IMR-90 (cell line): Measurements from ENCODE around the gene TNNI2. TPM values are rescaled to one million over a fixed set of nuclear protein-coding genes. Genes with fewer than 3 reads are reported as not detected.

Source experiments
- ATAC-seq: fragments of 200-7000 bp; cut with Tn5 transposase; 2 replicates; pipeline ENCODE4 v1.9.1; 2020; ENCODE audit warnings: low read depth, mild to moderate bottlenecking, moderate library complexity
- BruUV-seq: library from RNA; stranded (reverse); fragments of 400-500 nt; replicated peaks from 2 replicates; lab custom pipeline; 2021; lab: Mats Ljungman, UMichigan
- CTCF ChIA-PET: fragments of 300-600 bp; formaldehyde crosslinking; extraction: SDS; loops from one replicate; lab custom pipeline; 2021; ENCODE audit warnings: antibody characterized with exemption; lab: Yijun Ruan, JAX
- POLR2A ChIA-PET: fragments of 300-600 bp; sonication (Branson Sonifier 250); formaldehyde crosslinking; loops from one replicate; lab custom pipeline; 2022; ENCODE audit warnings: antibody characterized with exemption; ENCODE audit not compliant: unreplicated experiment; lab: Charles Lee
- DNase-seq: peaks from one replicate; pipeline ENCODE4 v3.0.0; 2013
- H2AFZ ChIP-seq: replicated peaks from 2 replicates; pipeline ENCODE3; 2013; ENCODE audit warnings: low read length, mild to moderate bottlenecking; ENCODE audit not compliant: poor library complexity
- H2AK5ac ChIP-seq: 2 replicates; pipeline ENCODE4 v1.6.1; 2013; ENCODE audit warnings: low read depth, low read length, inconsistent platforms
- H2AK9ac ChIP-seq: replicated peaks from 2 replicates; pipeline ENCODE3; 2013; ENCODE audit warnings: mild to moderate bottlenecking, low read depth, low read length, moderate library complexity; ENCODE audit not compliant: poor library complexity
- H2BK120ac ChIP-seq: 2 replicates; pipeline ENCODE4 v1.6.1; 2013; ENCODE audit warnings: low read depth, low read length, inconsistent platforms
- H2BK15ac ChIP-seq: 3 replicates; pipeline ENCODE4 v1.6.1; 2013; ENCODE audit warnings: low read depth, low read length, inconsistent platforms
- H2BK20ac ChIP-seq: 2 replicates; pipeline ENCODE4 v1.6.1; 2013; ENCODE audit warnings: low read depth, mild to moderate bottlenecking, inconsistent platforms, low read length, moderate library complexity
- H2BK5ac ChIP-seq: 2 replicates; pipeline ENCODE4 v1.6.1; 2013; ENCODE audit warnings: mild to moderate bottlenecking, low read depth, low read length, inconsistent platforms; ENCODE audit not compliant: poor library complexity, severe bottlenecking
- H3K14ac ChIP-seq: replicated peaks from 2 replicates; pipeline ENCODE4 v1.6.1; 2013; ENCODE audit warnings: low read depth, low read length, inconsistent platforms
- H3K18ac ChIP-seq: 2 replicates; pipeline ENCODE4 v1.6.1; 2013; ENCODE audit warnings: low read depth, low read length, control low read depth
- H3K23ac ChIP-seq: 2 replicates; pipeline ENCODE4 v1.6.1; 2013; ENCODE audit warnings: low read depth, low read length, inconsistent platforms
- H3K27ac ChIP-seq: 2 replicates; pipeline ENCODE4 v1.5.1; 2013; ENCODE audit warnings: mild to moderate bottlenecking, control low read depth, low read length; ENCODE audit not compliant: insufficient read depth
- H3K27me3 ChIP-seq: 2 replicates; pipeline ENCODE4 v1.6.1; 2013; ENCODE audit warnings: low read length; ENCODE audit not compliant: control insufficient read depth, insufficient read depth
- H3K36me3 ChIP-seq: 2 replicates; pipeline ENCODE4 v1.6.1; 2013; ENCODE audit warnings: low read length, mixed read lengths; ENCODE audit not compliant: control insufficient read depth, insufficient read depth
- H3K4ac ChIP-seq: 2 replicates; pipeline ENCODE4 v1.6.1; 2013; ENCODE audit warnings: low read depth, low read length, inconsistent platforms
- H3K4me1 ChIP-seq: 2 replicates; pipeline ENCODE4 v1.6.1; 2013; ENCODE audit warnings: low read length, mixed read lengths; ENCODE audit not compliant: control insufficient read depth, insufficient read depth
- H3K4me2 ChIP-seq: 2 replicates; pipeline ENCODE4 v1.6.1; 2013; ENCODE audit warnings: low read depth, mild to moderate bottlenecking, control low read depth, low read length, moderate library complexity
- H3K4me3 ChIP-seq: 2 replicates; pipeline ENCODE4 v1.5.1; 2013; ENCODE audit warnings: low read depth, mild to moderate bottlenecking, control low read depth, low read length, moderate library complexity; ENCODE audit not compliant: insufficient read depth
- H3K56ac ChIP-seq: 2 replicates; pipeline ENCODE4 v1.6.1; 2013; ENCODE audit warnings: low read length, inconsistent platforms; ENCODE audit not compliant: insufficient read depth; ENCODE audit errors: extremely low read depth
- H3K79me1 ChIP-seq, 2 experiments: 2 replicates each; pipeline ENCODE4 v1.6.1; 2013; ENCODE audit warnings: low read length in 2 of 2, inconsistent platforms in 1 of 2, low read depth in 1 of 2
- H3K9ac ChIP-seq: 2 replicates; pipeline ENCODE4 v1.6.1; 2013; ENCODE audit warnings: low read depth, low read length, control low read depth
- H3K9me1 ChIP-seq: 2 replicates; pipeline ENCODE4 v1.6.1; 2013; ENCODE audit warnings: low read length, inconsistent platforms; ENCODE audit not compliant: insufficient read depth
- H3K9me3 ChIP-seq: 2 replicates; pipeline ENCODE4 v1.6.1; 2013; ENCODE audit warnings: low read length; ENCODE audit not compliant: control insufficient read depth, insufficient read depth
- H4K20me1 ChIP-seq: 2 replicates; pipeline ENCODE4 v1.6.1; 2013; ENCODE audit warnings: low read length, inconsistent platforms; ENCODE audit not compliant: insufficient read depth
- H4K5ac ChIP-seq: 2 replicates; pipeline ENCODE4 v1.6.1; 2013; ENCODE audit warnings: mild to moderate bottlenecking, low read depth, low read length, control low read depth
- H4K8ac ChIP-seq, 2 experiments: 2 replicates each; pipeline ENCODE4 v1.6.1; 2013; ENCODE audit warnings: low read depth in 2 of 2, low read length in 2 of 2, control low read depth in 1 of 2, inconsistent platforms in 1 of 2
- H4K91ac ChIP-seq: 2 replicates; pipeline ENCODE4 v1.6.1; 2013; ENCODE audit warnings: low read depth, low read length, inconsistent platforms; ENCODE audit not compliant: insufficient read depth
- CEBPB ChIP-seq: IDR thresholded peaks from 2 replicates; pipeline ENCODE4 v1.6.1; 2012; ENCODE audit warnings: low read depth, low read length, improper control_type of control experiment
- MAFK ChIP-seq: IDR thresholded peaks from 2 replicates; pipeline ENCODE4 v1.6.1; 2012; ENCODE audit warnings: low read depth, low read length, improper control_type of control experiment
- WGBS, 2 experiments: methylation state at CpG; one replicate each; pipeline versions ENCODE4 v1.1.5 to v1.1.7; 2013; ENCODE audit warnings: missing lambda C conversion rate in 2 of 2; ENCODE audit not compliant: insufficient read length in 1 of 2; ENCODE audit errors: extremely low coverage in 2 of 2; 5-methylcytosine and 5-hydroxymethylcytosine counted together
- dilution Hi-C: fragments of 300-500 bp; cut with HindIII; formaldehyde crosslinking; loops from one replicate; pipeline ENCODE4 v1.14.3; 2018; ENCODE audit warnings: low sequenced_read_pairs; ENCODE audit not compliant: unreplicated experiment
- in situ Hi-C: fragments of 300-500 bp; cut with MboI; formaldehyde crosslinking; loops from 3 replicates; pipeline ENCODE4 v1.14.3; 2019; ENCODE audit warnings: low sequenced_read_pairs, inconsistent platforms, mixed read lengths
- intact Hi-C: fragments of 100-400 bp; cut with micrococcal nuclease; formaldehyde crosslinking; loops from 2 replicates; pipeline ENCODE4 v1.10.0; 2022
- polyA plus RNA-seq, 3 experiments: library from polyadenylated mRNA; depleted of rRNA; stranded (reverse); fragments of >200 nt; gene quantifications; 2 replicates each; pipeline ENCODE4 v1.2.3, GENCODE V29; 2012; ENCODE audit warnings: low replicate concordance in 1 of 3
- total RNA-seq: library from RNA; depleted of rRNA; stranded (reverse); fragments of >200 nt; gene quantifications from 2 replicates; pipeline ENCODE4 v1.2.3, GENCODE V29; 2012

Gene TNNI2
- total and polyA plus RNA-seq, 2 of the 4 experiments (the other 2 are of a cell fraction), result not detected

- H3K9me1 ChIP-seq, result no peaks in the 10 kb centered on the region
Observed at GRCh38 chr11:1832920-1833295, 5.9 kb upstream of the TNNI2 start.

More at GRCh38 chr11:1832920-1833295, 5.9 kb upstream of the TNNI2 start:
- ChIA-PET CTCF (interaction anchor here (0.7 to 3.9 kb wide), 5 partner anchors 69 to 319 kb away, joined by 3 to 54 read pairs (median 4); no protein-coding TSS in a partner anchor), POLR2A (no interaction called here)
- no peak overlapping the region for H4K8ac ChIP-seq
- BruUV-seq, result no TSS peak
- H4K5ac ChIP-seq, result no peak overlapping the region
- intact Hi-C loops (loop anchor here (1.0 to 2.0 kb wide), 2 partner anchors 70 to 139 kb away; partner anchors contain the start of gene CTSD), in situ Hi-C loops (no loop called here), dilution Hi-C loops (no loop called here)
- WGBS, 2 experiments, result 40% methylated on average over 8 of the region's 17 CpGs; no CpG with 5 or more reads in 1 of the 2 experiments
- no peak overlapping the region for H2AK9ac ChIP-seq
- no peak overlapping the region for H3K27ac ChIP-seq
- no peaks in the 10 kb centered on the region for H3K79me1 ChIP-seq
- H4K91ac ChIP-seq, result no peak overlapping the region
- no peak overlapping the region for H3K56ac ChIP-seq
- no peak for DNase-seq
- no peak overlapping the region for H2AK5ac ChIP-seq
- no peak overlapping the region for H2AFZ ChIP-seq
- ATAC-seq, result no peak
- H3K9ac ChIP-seq, result no peak overlapping the region
- TF ChIP-seq CEBPB (no peak), MAFK (no peak)
- no peak overlapping the region for H3K18ac ChIP-seq
- no peaks in the 10 kb centered on the region for H4K20me1 ChIP-seq
- no peak overlapping the region for H2BK5ac ChIP-seq
- peaks cover 16% of the 10 kb centered on the region; the same call in 1 of the 2 replicates for H3K27me3 ChIP-seq
- no peak overlapping the region for H2BK20ac ChIP-seq
- no peaks in the 10 kb centered on the region for H3K9me3 ChIP-seq
- no peaks in the 10 kb centered on the region for H3K36me3 ChIP-seq
- H3K4ac ChIP-seq, result no peak overlapping the region
- H3K14ac ChIP-seq, result no peak overlapping the region
- H3K23ac ChIP-seq, result no peak overlapping the region
- no peak overlapping the region for H3K4me3 ChIP-seq
- no peak overlapping the region for H2BK120ac ChIP-seq
- no peak overlapping the region for H2BK15ac ChIP-seq
- H3K4me2 ChIP-seq, result no peak overlapping the region
- H3K4me1 ChIP-seq, result peaks cover 4% of the 10 kb centered on the region; the same call in 1 of the 2 replicates
